HG03095 (cell line): Measurements from ENCODE around the gene RNF144A.

Source experiments
- ATAC-seq: cut with Tn5 transposase; IDR thresholded peaks from one replicate; pipeline ENCODE4 v1.9.1; 2021; ENCODE audit warnings: moderate library complexity; ENCODE audit not compliant: unreplicated experiment

Gene RNF144A

GRCh38 chr2:7018282-7018701, 101.1 kb downstream of the RNF144A start:
- ATAC-seq: no peak

- no peak for ATAC-seq
Measured at GRCh38 chr2:7018767-7019166, 101.6 kb downstream of the RNF144A start.

- ATAC-seq: no peak
Measured at GRCh38 chr2:7019191-7019590, 102.0 kb downstream of the RNF144A start.

GRCh38 chr2:7020059-7020458, 102.8 kb downstream of the RNF144A start:
- no peak for ATAC-seq

GRCh38 chr2:7020468-7020867, 103.3 kb downstream of the RNF144A start:
- ATAC-seq: no peak

- ATAC-seq: no peak
Measured at GRCh38 chr2:7020939-7021470, 103.8 kb downstream of the RNF144A start.

GRCh38 chr2:7022492-7023385, 105.5 kb downstream of the RNF144A start:
- no peak for ATAC-seq

GRCh38 chr2:7023542-7023941, 106.3 kb downstream of the RNF144A start:
- no peak for ATAC-seq

GRCh38 chr2:7024261-7024660, 107.0 kb downstream of the RNF144A start:
- no peak for ATAC-seq

GRCh38 chr2:7025082-7025481, 107.9 kb downstream of the RNF144A start:
- ATAC-seq: no peak

- no peak for ATAC-seq
Measured at GRCh38 chr2:7026742-7027141, 109.5 kb downstream of the RNF144A start.

- ATAC-seq: no peak
Measured at GRCh38 chr2:7027411-7027810, 110.2 kb downstream of the RNF144A start.

GRCh38 chr2:7027956-7028655, 110.9 kb downstream of the RNF144A start:
- no peak for ATAC-seq

- ATAC-seq: no peak
Measured at GRCh38 chr2:7028846-7029245, 111.6 kb downstream of the RNF144A start.

- ATAC-seq: no peak
Measured at GRCh38 chr2:7029291-7030059, 112.3 kb downstream of the RNF144A start.

GRCh38 chr2:7030810-7031209, 113.6 kb downstream of the RNF144A start:
- ATAC-seq: no peak

GRCh38 chr2:7031547-7032245, 114.5 kb downstream of the RNF144A start:
- ATAC-seq: no peak

- ATAC-seq: no peak
Measured at GRCh38 chr2:7032371-7032770, 115.2 kb downstream of the RNF144A start.

- no peak for ATAC-seq
Measured at GRCh38 chr2:7033136-7033960, 116.1 kb downstream of the RNF144A start.

- ATAC-seq: no peak
Measured at GRCh38 chr2:7034303-7034702, 117.1 kb downstream of the RNF144A start.
